Duodenal mucosa (tissue), 2 donors: ENCODE data around the gene PRPH.

ENCODE experiments used
- H3K27ac ChIP-seq: one replicate; pipeline ENCODE4 v1.7.0; 2013; ENCODE audit warnings: low read depth, low read length
- H3K27me3 ChIP-seq, 2 donors: one replicate each; pipeline ENCODE4 v1.7.0; 2013; ENCODE audit warnings: low read length in 2 of 2, control low read depth in 1 of 2; ENCODE audit not compliant: insufficient read depth in 2 of 2, control insufficient read depth in 1 of 2
- H3K36me3 ChIP-seq, 2 donors: one replicate each; pipeline ENCODE4 v1.7.0; 2013; ENCODE audit warnings: low read length in 2 of 2, control low read depth in 1 of 2; ENCODE audit not compliant: insufficient read depth in 2 of 2, control insufficient read depth in 1 of 2
- H3K4me1 ChIP-seq, 2 donors: one replicate each; pipeline ENCODE4 v1.7.0; 2013; ENCODE audit warnings: low read length in 2 of 2, control low read depth in 1 of 2; ENCODE audit not compliant: insufficient read depth in 2 of 2, control insufficient read depth in 1 of 2
- H3K4me3 ChIP-seq, 2 donors: one replicate each; pipeline ENCODE4 v1.7.0; 2013; ENCODE audit warnings: low read length in 2 of 2, low read depth in 1 of 2
- H3K9ac ChIP-seq, 2 donors: one replicate each; pipeline ENCODE4 v1.7.0; 2013; ENCODE audit warnings: low read length in 2 of 2, low read depth in 1 of 2
- H3K9me3 ChIP-seq, 2 donors: one replicate each; pipeline ENCODE4 v1.7.0; 2013; ENCODE audit warnings: low read length in 2 of 2, control low read depth in 1 of 2; ENCODE audit not compliant: control insufficient read depth in 1 of 2

PRPH gene

DNA sequence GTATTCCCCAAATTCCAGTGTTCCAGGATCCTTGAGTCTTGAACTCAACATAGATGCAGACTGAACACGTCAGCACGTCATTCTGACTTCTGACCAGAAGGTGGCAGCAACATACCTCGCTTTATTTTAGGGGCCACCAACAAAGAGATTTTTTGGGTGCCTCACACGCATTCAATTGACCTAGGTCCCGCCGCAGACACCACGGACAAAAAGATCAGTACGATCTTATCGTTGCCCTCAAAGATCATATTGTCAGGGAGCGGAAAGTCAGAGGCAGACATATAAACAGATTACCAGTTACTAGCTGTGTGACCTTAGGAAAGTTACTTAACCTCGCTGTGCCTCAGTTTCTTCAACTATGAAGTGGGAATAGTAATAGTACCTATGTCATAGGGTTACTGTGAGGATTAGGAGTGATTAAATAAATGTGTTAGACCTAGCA lies 6.5 kb upstream of the PRPH start:
- H3K4me1 ChIP-seq, result peaks cover 6 to 12% of the 10 kb centered on the region in 2 donors
- H3K9ac ChIP-seq, result no peak overlapping the region
- H3K27ac ChIP-seq, result no peak overlapping the region
- peaks cover 5 to 6% of the 10 kb centered on the region in 2 donors for H3K27me3 ChIP-seq
- H3K36me3 ChIP-seq, result no peaks in the 10 kb centered on the region
- no peak overlapping the region for H3K4me3 ChIP-seq
- H3K9me3 ChIP-seq, result no peaks in the 10 kb centered on the region

DNA sequence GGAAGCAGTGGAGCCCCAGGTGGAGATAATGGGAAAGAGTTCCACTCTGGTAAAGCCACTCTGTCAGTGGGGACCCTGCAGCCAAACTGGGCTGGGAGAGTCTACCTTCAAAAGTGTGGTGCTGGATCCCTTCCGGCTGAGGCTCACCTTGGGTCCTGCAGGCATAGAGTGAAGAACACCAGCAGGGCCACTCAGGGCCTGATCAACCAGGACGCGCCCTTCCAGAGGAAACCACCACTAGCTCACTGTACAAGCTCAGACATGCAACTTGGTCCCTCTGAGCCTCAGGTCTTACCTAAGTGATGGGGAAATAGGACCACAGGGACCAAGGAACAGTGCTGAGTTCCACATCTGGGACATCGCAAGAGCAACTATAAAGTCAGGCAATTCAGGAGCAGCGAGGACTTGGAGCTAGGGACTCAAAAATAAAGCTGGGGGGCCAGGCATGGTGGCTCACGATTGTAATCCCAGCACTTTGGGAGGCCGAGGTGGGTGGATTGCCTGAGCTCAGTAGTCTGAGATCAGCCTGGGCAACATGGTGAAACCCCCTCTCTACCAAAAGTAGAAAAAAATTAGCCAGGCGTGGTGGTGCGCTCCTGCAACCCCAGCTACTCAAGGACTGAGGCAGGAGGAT lies 5.9 kb upstream of the PRPH start:
- peaks cover 11 to 13% of the 10 kb centered on the region in 2 donors for H3K4me1 ChIP-seq
- H3K36me3 ChIP-seq, result no peaks in the 10 kb centered on the region
- no peak overlapping the region for H3K4me3 ChIP-seq
- no peaks in the 10 kb centered on the region for H3K9me3 ChIP-seq
- H3K27ac ChIP-seq, result no peak overlapping the region
- H3K9ac ChIP-seq, result no peak overlapping the region
- peaks cover 6% of the 10 kb centered on the region in 2 donors for H3K27me3 ChIP-seq

- Histone ChIP-seq H3K27ac (no peak overlapping the region), H3K4me1 (peaks cover 23 to 27% of the 10 kb centered on the region in 2 donors), H3K36me3 (no peaks in the 10 kb centered on the region), H3K4me3 (no peak overlapping the region), H3K9ac (no peak overlapping the region), H3K27me3 (peaks cover 35 to 36% of the 10 kb centered on the region in 2 donors), H3K9me3 (no peaks in the 10 kb centered on the region)
Measured at GRCh38 chr12:49292729-49293055, 2.3 kb upstream of the PRPH start.

GRCh38 chr12:49293056-49293956 lies 1.6 kb upstream of the PRPH start:
- H3K4me3 ChIP-seq, result no peak overlapping the region
- H3K27me3 ChIP-seq, result peaks cover 41 to 42% of the 10 kb centered on the region in 2 donors
- no peaks in the 10 kb centered on the region for H3K36me3 ChIP-seq
- peaks cover 27 to 29% of the 10 kb centered on the region in 2 donors for H3K4me1 ChIP-seq
- no peaks in the 10 kb centered on the region for H3K9me3 ChIP-seq
- H3K9ac ChIP-seq, result no peak overlapping the region
- no peak overlapping the region for H3K27ac ChIP-seq

DNA sequence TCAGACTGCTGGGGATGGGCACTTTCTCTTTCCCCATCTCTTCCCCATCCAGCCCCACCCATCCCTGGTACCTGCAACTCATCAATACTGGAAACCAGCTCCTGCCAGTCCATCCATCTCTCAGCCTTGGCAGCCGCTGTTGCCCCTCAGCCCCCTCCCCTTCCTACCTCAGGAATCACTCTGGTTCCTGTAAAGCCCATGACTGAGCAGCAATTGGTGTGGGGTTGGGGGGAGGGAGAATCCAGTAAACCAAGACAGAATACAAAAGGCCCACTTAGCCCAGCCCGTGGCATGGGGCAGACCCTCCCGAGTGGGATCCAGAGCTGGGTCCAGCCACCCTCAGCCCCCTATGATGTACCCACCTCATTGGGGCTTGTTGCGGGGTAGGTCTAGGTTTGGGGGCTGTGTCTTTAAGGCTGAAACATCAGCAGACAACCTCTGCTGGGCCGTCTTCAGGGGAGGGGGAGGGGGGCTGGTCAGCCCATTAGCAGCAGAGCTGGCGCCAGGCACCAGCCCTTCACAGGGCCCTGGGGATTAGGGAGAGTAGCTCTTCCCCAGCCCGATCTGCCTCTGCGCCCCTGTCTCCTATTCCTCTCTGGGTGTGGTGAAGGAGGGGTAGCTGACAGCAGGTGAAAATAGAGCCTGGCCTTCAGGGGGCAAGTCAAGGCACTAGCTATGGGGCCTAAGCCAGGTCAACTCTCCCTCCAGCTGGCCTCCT lies 702 bp upstream of the PRPH start:
- no peak overlapping the region for H3K4me3 ChIP-seq
- peaks cover 42 to 47% of the 10 kb centered on the region in 2 donors for H3K27me3 ChIP-seq
- H3K4me1 ChIP-seq, result peaks cover 27 to 31% of the 10 kb centered on the region in 2 donors
- no peaks in the 10 kb centered on the region for H3K36me3 ChIP-seq
- H3K27ac ChIP-seq, result no peak overlapping the region
- H3K9ac ChIP-seq, result no peak overlapping the region
- no peaks in the 10 kb centered on the region for H3K9me3 ChIP-seq

- H3K27ac ChIP-seq, result no peak overlapping the region
- peaks cover 27 to 31% of the 10 kb centered on the region in 2 donors for H3K4me1 ChIP-seq
- H3K9ac ChIP-seq, result no peak overlapping the region
- peaks cover 41 to 47% of the 10 kb centered on the region in 2 donors for H3K27me3 ChIP-seq
- H3K36me3 ChIP-seq, result no peaks in the 10 kb centered on the region
- H3K4me3 ChIP-seq, result no peak overlapping the region
- no peaks in the 10 kb centered on the region for H3K9me3 ChIP-seq
Measured at GRCh38 chr12:49294804-49295081, 204 bp upstream of the PRPH start.

DNA sequence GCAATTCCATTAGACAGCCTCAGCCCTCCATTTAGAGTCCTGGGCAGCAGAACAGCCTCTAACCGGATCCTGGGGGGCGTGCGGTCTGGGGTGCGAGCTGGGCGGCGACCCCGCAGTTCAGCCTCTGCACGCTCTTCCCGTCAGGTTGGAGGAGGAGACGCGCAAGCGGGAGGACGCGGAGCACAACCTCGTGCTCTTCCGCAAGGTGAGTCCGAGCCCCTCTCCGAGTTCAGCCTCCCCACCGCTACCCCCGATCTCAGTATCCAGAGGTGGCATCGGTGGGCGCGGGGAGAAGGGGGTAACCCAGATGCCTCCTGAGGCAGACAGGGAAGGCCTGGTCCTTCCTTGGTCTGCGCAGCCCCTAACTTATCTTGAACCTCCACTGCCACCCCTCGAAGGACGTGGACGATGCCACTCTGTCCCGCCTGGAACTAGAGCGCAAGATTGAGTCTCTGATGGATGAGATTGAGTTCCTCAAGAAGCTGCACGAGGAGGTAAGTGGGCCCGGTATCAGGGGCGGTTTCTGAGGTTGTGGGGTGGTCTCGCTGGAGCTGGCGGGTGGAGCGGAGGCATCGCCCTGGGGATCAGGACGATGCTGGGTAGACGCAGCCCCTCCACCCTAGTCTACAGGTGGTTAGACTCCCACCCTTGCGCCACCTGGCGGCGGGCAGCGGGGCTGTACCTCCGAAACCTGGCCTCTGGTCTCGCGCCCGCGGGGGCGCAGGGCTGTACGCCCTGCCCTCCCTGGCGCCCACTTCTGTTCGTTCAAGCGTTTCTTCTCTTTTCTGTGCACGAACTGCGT lies 1.3 kb downstream of the PRPH start:
- Histone ChIP-seq H3K9ac (peak overlapping the region in 1 of 2 donors; percentile 25), H3K36me3 (no peaks in the 10 kb centered on the region), H3K27me3 (peaks cover 41 to 47% of the 10 kb centered on the region in 2 donors), H3K9me3 (no peaks in the 10 kb centered on the region), H3K4me1 (peaks cover 27 to 31% of the 10 kb centered on the region in 2 donors), H3K27ac (no peak overlapping the region), H3K4me3 (peak overlapping the region; percentile 57 to 58)

DNA sequence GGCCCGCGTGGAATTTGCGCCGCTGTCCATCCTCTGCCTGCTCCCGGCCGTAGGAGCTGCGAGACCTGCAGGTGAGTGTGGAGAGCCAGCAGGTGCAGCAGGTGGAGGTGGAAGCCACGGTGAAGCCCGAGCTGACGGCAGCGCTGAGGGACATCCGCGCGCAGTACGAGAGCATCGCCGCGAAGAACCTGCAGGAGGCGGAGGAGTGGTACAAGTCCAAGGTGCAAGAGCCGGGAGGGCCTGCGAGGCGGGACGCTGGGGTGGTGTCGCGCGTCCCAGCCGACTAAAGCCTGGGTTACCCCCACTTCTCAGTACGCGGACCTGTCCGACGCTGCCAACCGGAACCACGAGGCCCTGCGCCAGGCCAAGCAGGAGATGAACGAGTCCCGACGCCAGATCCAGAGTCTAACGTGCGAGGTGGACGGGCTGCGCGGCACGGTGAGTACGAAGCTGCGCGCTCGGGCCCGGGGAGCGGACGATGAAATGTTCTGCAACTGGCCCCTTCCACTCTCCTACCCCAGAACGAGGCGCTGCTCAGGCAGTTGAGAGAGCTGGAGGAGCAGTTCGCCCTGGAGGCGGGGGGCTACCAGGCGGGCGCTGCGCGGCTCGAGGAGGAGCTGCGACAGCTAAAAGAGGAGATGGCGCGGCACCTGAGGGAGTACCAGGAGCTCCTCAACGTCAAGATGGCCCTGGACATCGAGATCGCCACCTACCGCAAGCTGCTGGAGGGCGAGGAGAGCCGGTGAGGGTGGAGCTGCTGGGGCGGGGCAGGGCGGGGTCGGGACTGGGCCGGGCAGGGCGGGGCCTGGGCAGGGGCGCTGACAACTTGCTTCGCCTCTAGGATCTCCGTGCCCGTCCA lies 2.1 kb downstream of the PRPH start:
- no peaks in the 10 kb centered on the region for H3K9me3 ChIP-seq
- peak overlapping the region; percentile 57 to 58 for H3K4me3 ChIP-seq
- H3K36me3 ChIP-seq, result no peaks in the 10 kb centered on the region
- peak overlapping the region in 1 of 2 donors; percentile 25 for H3K9ac ChIP-seq
- H3K4me1 ChIP-seq, result peaks cover 27 to 31% of the 10 kb centered on the region in 2 donors
- no peak overlapping the region for H3K27ac ChIP-seq
- peaks cover 41 to 47% of the 10 kb centered on the region in 2 donors for H3K27me3 ChIP-seq

GRCh38 chr12:49297695-49298060 lies 2.7 kb downstream of the PRPH start:
- Histone ChIP-seq H3K27me3 (peaks cover 41 to 48% of the 10 kb centered on the region in 2 donors), H3K36me3 (no peaks in the 10 kb centered on the region), H3K9ac (no peak overlapping the region), H3K27ac (no peak overlapping the region), H3K4me1 (peaks cover 22 to 31% of the 10 kb centered on the region in 2 donors), H3K4me3 (peak overlapping the region in 1 of 2 donors; percentile 12), H3K9me3 (no peaks in the 10 kb centered on the region)
